Tibial artery (tissue), 4 donors: ENCODE results near the gene PLEKHH1.

Experiments
- DNase-seq, 2 donors: peaks; one replicate each; pipeline ENCODE4 v3.0.0-alpha.2; 2019
- H3K27ac ChIP-seq, 2 donors: fragments of 200-600 bp; sonication (generic) in 1 of 2; 1 replicate in 1 of 2; 2 replicates in 1 of 2; pipeline ENCODE4 v1.5.1; 2018 to 2019; ENCODE audit warnings: mild to moderate bottlenecking in 1 of 2
- H3K27me3 ChIP-seq, 2 donors: fragments of 200-600 bp; sonication (generic) in 1 of 2; one replicate each; pipeline versions ENCODE4 v1.5.1 to v1.6.0; 2016 to 2019
- H3K36me3 ChIP-seq, 3 donors: fragments of 200-600 bp; sonication (generic) in 2 of 3; one replicate each; pipeline ENCODE4 v1.5.1; 2016 to 2019; ENCODE audit warnings: mild to moderate bottlenecking in 2 of 3
- H3K4me1 ChIP-seq, 4 donors: fragments of 200-600 bp; sonication (generic) in 2 of 4; 1 replicate in 3 of 4; 2 replicates in 1 of 4; pipeline ENCODE4 v1.5.1; 2016 to 2019
- H3K4me3 ChIP-seq, 2 donors: fragments of 200-600 bp; sonication (generic) in 1 of 2; 1 replicate in 1 of 2; 2 replicates in 1 of 2; pipeline ENCODE4 v1.5.1; 2018 to 2019; ENCODE audit warnings: mild to moderate bottlenecking in 2 of 2
- H3K9me3 ChIP-seq, 3 donors: fragments of 200-600 bp; sonication (generic) in 1 of 3; one replicate each; pipeline ENCODE4 v1.5.1; 2016 to 2019
- intact Hi-C: fragments of 100-400 bp; cut with DNase I; formaldehyde crosslinking; loops from one replicate; pipeline ENCODE4 v1.15.0; 2023; ENCODE audit warnings: low total_unique reads
- TF ChIP-seq, protein P1 (sequence below), 2 experiments: fragments of 200-600 bp in 1 of 2; fragments of 450-650 bp in 1 of 2; IDR thresholded peaks; one replicate each; pipeline ENCODE4 v1.5.1; 2017 to 2019; ENCODE audit warnings: antibody characterized with exemption in 2 of 2, mild to moderate bottlenecking in 1 of 2, moderate library complexity in 1 of 2

The PLEKHH1 gene

DNA sequence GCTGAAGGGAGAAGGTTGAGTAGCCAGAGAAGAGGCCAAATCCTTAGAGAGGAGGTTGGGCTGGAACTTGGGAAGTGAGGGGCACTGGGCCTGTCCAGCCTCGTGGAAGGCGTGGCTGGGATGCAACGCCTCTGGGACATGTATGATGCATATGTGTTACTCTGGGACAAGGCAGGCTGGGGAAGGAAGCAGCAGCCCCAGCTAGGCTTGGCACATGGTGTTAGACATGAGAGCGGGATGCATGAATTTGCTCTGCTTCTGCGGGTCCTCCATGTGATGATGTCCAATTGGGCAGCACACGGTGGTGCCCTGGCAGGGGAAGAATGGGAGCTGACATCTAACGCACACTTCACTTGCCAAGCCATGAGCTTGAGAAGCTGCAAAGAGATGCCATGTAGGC, 21.3 kb downstream of the PLEKHH1 start:
- no peak for DNase-seq
- no peaks in the 10 kb centered on the region for H3K36me3 ChIP-seq
- no peaks in the 10 kb centered on the region for H3K27me3 ChIP-seq
- H3K9me3 ChIP-seq: no peaks in the 10 kb centered on the region
- TF ChIP-seq, protein P1, sequence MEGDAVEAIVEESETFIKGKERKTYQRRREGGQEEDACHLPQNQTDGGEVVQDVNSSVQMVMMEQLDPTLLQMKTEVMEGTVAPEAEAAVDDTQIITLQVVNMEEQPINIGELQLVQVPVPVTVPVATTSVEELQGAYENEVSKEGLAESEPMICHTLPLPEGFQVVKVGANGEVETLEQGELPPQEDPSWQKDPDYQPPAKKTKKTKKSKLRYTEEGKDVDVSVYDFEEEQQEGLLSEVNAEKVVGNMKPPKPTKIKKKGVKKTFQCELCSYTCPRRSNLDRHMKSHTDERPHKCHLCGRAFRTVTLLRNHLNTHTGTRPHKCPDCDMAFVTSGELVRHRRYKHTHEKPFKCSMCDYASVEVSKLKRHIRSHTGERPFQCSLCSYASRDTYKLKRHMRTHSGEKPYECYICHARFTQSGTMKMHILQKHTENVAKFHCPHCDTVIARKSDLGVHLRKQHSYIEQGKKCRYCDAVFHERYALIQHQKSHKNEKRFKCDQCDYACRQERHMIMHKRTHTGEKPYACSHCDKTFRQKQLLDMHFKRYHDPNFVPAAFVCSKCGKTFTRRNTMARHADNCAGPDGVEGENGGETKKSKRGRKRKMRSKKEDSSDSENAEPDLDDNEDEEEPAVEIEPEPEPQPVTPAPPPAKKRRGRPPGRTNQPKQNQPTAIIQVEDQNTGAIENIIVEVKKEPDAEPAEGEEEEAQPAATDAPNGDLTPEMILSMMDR (IDR thresholded peaks at IDR 0.05): no peak
- no peak overlapping the region for H3K4me3 ChIP-seq
- H3K27ac ChIP-seq: no peak overlapping the region
- H3K4me1 ChIP-seq: no peaks in the 10 kb centered on the region
- intact Hi-C loops: no loop called here

DNA sequence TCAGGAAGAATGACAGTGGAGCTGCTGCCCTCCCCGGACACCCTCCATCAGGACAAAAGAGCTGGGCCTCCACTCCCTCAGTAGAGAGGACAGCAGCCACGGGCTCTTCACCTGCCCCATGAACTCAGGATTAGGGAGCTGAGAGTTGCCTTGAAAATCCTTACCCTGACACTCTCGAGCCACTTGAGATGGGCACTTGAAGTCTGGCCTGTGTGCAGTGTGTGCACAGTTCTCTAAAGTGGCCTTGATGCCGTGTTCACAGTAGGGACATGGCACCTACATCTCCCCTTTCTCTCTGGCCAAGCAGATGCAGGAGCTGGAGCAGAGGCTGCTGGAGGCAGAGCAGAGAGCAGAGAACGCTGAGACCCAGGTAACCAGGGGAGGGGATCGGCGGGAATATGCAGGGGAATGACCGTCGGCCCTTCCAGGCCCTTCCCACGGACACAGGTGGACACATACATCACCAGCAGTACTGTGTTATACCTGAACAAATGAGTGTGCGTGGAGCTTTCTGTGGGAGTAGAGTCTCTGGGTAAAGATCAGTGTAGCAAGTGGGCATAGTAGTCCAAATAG, 22.5 kb downstream of the PLEKHH1 start:
- intact Hi-C loops: no loop called here
- Histone ChIP-seq H3K4me1 (no peaks in the 10 kb centered on the region), H3K9me3 (no peaks in the 10 kb centered on the region), H3K27ac (no peak overlapping the region), H3K36me3 (no peaks in the 10 kb centered on the region), H3K27me3 (no peaks in the 10 kb centered on the region), H3K4me3 (no peak overlapping the region)
- no peak for DNase-seq
- TF ChIP-seq, protein P1 (IDR thresholded peaks at IDR 0.05): no peak

DNA sequence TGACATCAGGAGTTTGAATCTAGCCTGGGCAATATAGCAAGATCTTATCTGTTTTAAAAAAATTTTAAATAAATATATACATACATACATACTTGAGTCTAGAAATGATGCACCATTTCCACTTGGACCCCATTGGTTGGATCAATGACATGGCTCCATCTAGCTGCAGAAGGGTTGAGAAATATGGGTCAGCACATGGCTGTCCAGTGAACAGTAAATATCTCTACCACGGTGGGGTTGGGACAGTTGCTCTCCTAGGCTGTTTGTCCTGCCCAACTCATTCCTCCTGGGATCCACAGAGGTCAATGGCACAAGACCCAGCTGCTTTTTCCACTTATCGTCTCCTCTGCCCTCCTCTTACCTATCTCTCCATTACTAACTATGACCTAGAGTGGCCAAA, 23.6 kb downstream of the PLEKHH1 start:
- Histone ChIP-seq H3K4me3 (no peak overlapping the region), H3K4me1 (no peaks in the 10 kb centered on the region), H3K36me3 (no peaks in the 10 kb centered on the region), H3K27ac (no peak overlapping the region), H3K27me3 (no peaks in the 10 kb centered on the region), H3K9me3 (no peaks in the 10 kb centered on the region)
- DNase-seq: no peak
- intact Hi-C loops: no loop called here
- TF ChIP-seq, protein P1 (IDR thresholded peaks at IDR 0.05): no peak

DNA sequence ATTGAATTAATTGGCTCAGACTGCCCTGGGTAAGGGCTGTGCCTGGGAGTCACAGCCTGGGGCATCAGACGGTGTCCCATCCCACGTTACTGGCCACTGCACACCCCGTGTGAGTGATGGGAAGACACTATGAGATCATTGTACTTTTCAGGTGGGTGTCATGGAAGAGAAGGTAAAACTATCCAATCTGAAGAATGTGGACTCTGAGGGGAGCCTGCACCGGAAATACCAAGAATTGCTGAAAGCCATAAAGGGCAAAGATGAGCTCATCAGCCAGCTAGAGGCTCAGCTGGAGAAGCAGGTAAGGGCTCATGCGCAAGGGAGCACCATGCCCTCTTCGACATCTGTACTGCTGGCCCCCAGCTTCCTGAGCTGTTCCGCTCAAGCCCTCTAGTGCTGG, 24.0 kb downstream of the PLEKHH1 start:
- H3K27me3 ChIP-seq: no peaks in the 10 kb centered on the region
- H3K9me3 ChIP-seq: no peaks in the 10 kb centered on the region
- DNase-seq: no peak
- H3K4me1 ChIP-seq: no peaks in the 10 kb centered on the region
- TF ChIP-seq, protein P1 (IDR thresholded peaks at IDR 0.05): no peak
- H3K36me3 ChIP-seq: peaks cover 0 to 1% (median 0%) of the 10 kb centered on the region in 3 donors
- intact Hi-C loops: no loop called here
- H3K27ac ChIP-seq: no peak overlapping the region
- H3K4me3 ChIP-seq: no peak overlapping the region

DNA sequence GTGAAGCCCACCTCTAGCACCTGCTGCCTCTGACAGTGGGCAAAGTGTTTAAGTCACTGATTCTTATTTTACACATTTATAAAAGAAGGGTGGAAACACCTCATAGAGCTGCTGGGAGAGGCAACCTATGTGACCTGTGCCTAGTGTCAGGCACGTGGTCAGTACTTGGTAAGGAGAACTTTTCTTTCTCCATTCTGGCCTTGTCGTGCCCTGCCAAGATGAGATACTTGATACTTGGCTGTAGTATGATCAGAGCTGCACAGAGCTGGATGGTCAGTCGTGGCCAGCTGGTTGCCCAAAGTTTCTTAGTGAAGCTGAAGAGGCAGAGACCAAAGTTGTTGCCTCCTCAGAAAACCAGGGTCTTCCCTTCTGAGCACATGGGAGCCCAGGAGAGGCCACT, 24.6 kb downstream of the PLEKHH1 start:
- Histone ChIP-seq H3K27me3 (no peaks in the 10 kb centered on the region), H3K27ac (no peak overlapping the region), H3K4me3 (no peak overlapping the region), H3K36me3 (peaks cover 0 to 5% (median 0%) of the 10 kb centered on the region in 3 donors), H3K4me1 (no peaks in the 10 kb centered on the region), H3K9me3 (no peaks in the 10 kb centered on the region)
- intact Hi-C loops: no loop called here
- TF ChIP-seq, protein P1 (IDR thresholded peaks at IDR 0.05): no peak
- DNase-seq: no peak

DNA sequence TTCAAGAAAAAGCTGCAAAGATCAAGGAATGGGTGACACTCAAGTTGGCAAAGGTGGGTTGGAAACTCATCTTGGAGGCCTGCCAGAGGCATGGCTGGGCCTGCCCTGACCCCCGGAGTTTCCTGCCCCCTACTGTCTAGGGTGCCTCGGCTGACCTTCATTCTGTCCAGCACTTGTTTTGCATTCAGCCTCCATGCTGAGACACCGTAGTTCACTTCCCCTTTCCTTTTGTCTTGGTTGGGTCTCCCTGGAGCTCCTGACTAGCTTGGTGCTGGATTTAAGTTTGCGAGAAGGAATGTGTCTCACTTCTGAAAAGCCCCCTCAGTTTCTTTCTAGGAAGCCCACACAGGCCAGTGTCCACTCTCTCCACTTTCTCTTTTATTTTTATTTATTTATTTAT, 26.5 kb downstream of the PLEKHH1 start:
- TF ChIP-seq, protein P1 (IDR thresholded peaks at IDR 0.05): no peak

More for the DNA sequence above, 26.5 kb downstream of the PLEKHH1 start:
- intact Hi-C loops: no loop called here
- Histone ChIP-seq H3K4me1 (no peaks in the 10 kb centered on the region), H3K36me3 (peaks cover 0 to 8% (median 0%) of the 10 kb centered on the region in 3 donors), H3K27me3 (no peaks in the 10 kb centered on the region), H3K9me3 (no peaks in the 10 kb centered on the region), H3K4me3 (no peak overlapping the region), H3K27ac (no peak overlapping the region)
- DNase-seq: no peak
